SH-SY5Y (cell line): ENCODE results near the gene DHX15.

Experiments used
- GATA2 ChIP-seq: IDR thresholded peaks from 2 replicates; pipeline ENCODE4 v1.6.1; 2011; ENCODE audit warnings: mild to moderate bottlenecking, low read depth, low read length
- GATA3 ChIP-seq: IDR thresholded peaks from 2 replicates; pipeline ENCODE4 v1.6.1; 2011; ENCODE audit warnings: low read depth, mild to moderate bottlenecking, low read length, moderate library complexity

Gene DHX15

GRCh38 chr4:24537025-24537424 lies 47.3 kb downstream of the DHX15 start:
- no peak for TF ChIP-seq GATA2
- no peak for TF ChIP-seq GATA3

- TF ChIP-seq GATA2 (no peak), GATA3 (no peak)
Observed at GRCh38 chr4:24535399-24535798, 49.0 kb downstream of the DHX15 start.

DNA sequence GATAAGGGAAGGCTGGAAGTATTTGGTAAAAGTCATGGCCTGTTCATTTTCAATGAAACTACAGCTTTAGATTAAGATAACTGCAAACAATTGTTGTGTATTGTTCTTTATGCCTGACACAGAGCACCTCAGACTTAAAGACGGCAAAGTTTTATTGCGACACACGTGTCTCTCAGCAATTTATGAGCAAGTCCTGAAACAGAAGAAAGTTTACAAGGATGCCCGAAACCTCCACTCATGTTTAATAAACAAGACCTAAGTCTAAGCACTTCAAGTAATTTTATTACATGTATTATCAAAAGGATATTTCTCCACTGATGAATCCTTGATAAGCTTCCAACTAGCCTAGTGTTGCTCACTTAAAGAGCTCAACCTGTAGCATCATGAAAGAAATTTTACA lies 51.0 kb downstream of the DHX15 start:
- no peak for TF ChIP-seq GATA3
- no peak for TF ChIP-seq GATA2

DNA sequence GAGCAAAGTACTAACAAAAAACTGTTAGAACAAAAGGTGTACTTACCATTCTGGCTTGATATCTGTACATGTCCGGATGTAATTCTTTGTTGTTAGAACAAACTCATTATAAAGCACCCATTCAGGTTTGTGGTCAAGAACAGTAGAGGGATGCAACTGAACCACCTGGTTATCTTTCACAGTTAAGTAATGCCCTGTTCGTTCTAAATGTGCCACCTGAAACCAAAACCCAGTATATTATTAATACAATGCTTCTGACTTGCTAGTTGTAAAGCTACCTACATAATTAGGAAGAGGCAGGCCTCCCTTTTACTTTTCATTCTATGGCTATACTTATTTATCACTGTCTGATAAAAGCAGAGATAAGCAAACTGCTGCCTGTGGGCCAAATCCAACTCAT lies 54.8 kb downstream of the DHX15 start:
- TF ChIP-seq GATA2 (no peak), GATA3 (no peak)

GRCh38 chr4:24527371-24527770 lies 57.0 kb downstream of the DHX15 start:
- no peak for TF ChIP-seq GATA3
- no peak for TF ChIP-seq GATA2

DNA sequence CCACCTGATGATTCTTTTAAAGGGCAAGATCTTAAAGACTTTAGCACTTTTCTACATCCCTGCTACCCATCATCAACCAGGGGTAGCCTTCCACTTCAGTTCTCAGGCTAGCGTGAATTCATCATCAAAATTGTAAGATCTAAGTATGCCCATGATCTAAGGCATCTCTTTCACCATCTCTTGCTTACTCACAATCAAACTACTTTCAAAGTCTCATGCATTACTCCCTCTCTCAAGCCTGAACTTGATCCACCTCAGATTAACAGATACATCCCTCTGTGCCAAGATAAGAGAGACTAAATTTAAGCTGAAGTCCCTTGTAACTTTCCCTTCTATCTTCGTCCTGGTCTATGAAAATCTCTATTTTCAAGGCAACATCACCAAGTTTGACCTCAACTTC lies 62.8 kb downstream of the DHX15 start:
- no peak for TF ChIP-seq GATA3
- TF ChIP-seq GATA2 = no peak

DNA sequence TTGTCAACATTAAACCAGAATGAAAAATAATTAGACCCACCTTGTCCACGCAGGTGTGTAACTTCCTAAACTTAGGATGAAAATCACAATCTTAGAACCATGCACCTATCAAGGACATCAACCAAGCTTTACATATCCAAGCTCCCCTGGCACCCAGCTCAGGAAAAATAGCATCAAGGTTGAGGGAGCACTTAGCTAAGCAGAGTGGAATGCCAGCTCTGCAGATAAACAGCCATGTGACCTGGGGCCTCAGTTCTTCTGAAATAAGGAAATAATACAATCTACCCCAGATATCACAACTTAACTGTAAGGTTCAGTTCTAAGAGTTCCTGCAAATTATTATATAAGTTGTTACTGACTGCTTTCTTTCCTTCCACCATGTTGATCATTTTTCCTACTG lies 64.7 kb downstream of the DHX15 start:
- TF ChIP-seq GATA3 (no peak), GATA2 (no peak)

- no peak for TF ChIP-seq GATA3
- TF ChIP-seq GATA2 = no peak
Observed at GRCh38 chr4:24517676-24518075, 66.7 kb downstream of the DHX15 start.

DNA sequence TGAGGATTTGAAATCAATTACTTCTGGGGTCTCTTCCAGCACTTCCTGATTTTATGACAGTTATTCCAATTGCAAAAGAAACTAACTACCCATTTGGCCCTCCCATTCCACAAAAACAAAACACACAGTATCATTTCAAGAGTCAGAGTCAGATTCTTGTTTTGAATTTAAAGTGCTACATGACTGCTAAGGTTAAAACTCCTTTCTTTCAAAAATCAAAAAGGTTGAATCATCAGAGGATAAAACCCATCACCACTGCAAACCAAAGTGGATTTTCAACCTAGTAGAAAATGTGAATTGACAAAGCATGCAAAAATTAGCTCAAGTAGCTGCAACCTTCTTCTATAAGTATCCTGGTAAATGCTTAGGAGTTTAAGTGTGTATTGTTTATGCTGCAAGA lies 67.4 kb downstream of the DHX15 start:
- TF ChIP-seq GATA3 (no peak), GATA2 (no peak)

DNA sequence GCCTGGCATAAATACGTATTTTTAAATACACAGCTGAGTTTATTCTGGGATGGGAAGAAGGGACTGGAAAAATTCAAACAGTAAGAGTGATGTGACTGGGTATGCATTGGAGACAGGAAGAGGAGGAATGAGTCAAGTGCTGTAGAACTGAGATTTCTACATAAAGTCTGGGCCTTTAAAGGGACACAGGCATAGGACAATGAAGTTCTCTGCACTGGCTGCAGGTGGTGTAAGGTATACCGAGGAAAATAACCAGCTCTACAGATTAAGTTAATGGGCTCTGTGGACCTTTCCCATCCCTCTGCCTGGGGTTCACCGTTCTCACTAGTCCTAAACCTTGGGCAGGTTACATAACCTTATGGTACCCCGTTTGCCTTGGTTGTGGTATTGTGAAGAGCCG lies 68.7 kb downstream of the DHX15 start:
- TF ChIP-seq GATA3 (no peak), GATA2 (no peak)

DNA sequence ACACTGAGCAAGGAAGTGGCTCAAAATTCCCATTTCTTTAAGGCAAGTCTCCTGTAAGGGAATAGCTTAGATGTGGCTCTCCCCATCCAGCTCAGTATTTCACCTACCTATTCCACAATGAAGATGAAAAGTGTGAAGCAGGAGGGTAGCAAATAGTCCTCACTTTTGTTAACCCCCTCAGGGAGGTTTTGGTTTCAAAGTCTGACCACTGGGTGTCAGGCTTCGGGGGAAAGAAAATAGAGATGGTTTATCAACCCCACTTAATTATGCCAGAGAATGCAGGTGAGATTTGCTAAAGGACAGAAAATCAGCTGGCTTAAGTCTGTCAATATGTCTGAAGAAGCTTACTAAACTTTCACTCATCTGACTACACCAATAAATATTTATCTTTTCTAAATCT lies 69.5 kb downstream of the DHX15 start:
- no peak for TF ChIP-seq GATA3
- TF ChIP-seq GATA2 = no peak

- no peak for TF ChIP-seq GATA2
- no peak for TF ChIP-seq GATA3
Observed at GRCh38 chr4:24513718-24514117, 70.6 kb downstream of the DHX15 start.

- TF ChIP-seq GATA2 (no peak), GATA3 (no peak)
Observed at GRCh38 chr4:24511371-24512063, 72.8 kb downstream of the DHX15 start.

DNA sequence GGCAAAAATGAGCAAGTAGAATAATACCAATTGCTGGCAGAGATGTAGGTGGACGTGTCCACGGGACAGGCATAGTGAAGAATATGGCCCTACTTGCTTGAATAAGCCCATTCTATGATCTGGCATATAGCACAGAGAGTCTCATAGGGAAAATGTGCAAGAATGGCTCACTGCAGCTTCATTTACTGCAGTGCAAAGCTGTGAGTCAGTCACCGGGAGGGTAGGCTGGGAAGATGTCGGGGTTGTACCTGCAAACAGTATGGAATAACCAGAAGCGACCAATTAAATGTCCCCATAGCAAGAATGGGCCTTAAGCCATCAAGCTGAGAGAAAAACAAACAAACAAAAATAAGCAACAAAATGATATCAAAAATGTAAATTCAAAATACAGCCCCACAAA lies 74.3 kb downstream of the DHX15 start:
- no peak for TF ChIP-seq GATA2
- TF ChIP-seq GATA3 = no peak

DNA sequence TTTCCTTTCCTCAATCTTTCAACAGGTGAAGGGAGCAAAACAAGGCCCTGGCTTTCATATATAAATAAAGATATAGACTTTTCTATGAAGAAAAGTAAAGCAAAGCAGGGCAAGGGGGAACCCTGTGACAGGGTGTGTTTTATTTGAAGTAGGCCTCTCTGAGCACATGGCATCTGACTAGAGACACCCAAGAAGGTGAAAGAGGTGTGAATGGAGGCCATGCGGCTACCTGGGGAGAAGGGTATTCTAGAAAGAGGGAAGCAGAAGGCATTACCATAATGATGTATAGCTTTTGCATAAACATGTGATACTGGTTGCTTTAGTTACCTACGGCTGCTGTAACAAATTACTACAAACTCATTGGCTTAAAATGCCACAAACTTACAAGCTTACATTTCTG lies 75.8 kb downstream of the DHX15 start:
- TF ChIP-seq GATA2 = no peak
- no peak for TF ChIP-seq GATA3

DNA sequence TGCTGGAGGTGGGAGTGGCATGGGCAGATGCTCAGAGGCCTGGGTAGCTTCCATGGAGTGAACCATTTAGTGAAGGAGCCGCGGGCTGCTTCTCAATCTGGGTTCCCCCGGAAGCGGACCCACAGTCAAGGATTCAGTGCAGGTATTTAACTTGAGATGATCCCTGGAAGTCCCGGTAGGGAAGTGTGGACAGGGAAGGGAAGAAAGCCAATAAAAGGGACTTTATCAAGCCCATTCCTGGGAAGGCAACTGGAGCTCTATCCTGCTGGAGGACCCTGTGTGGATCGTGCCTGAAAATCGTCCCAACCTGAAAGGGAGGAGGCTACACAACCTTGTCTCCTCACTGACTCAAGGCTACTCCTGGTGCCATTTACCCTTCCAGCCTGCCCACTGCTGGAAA lies 76.9 kb downstream of the DHX15 start:
- TF ChIP-seq GATA3 (no peak), GATA2 (no peak)
